Prostate gland (tissue), 2 donors: Measurements from ENCODE around the gene PRM3.

Experiments used
- CTCF ChIP-seq, 4 experiments: fragments of 200-600 bp in 2 of 4; fragments of 450-650 bp in 2 of 4; sonication (generic) in 2 of 4; IDR thresholded peaks; 1 replicate in 3 of 4; 2 replicates in 1 of 4; pipeline ENCODE4 v1.5.1; 2016 to 2019; ENCODE audit warnings: antibody characterized with exemption in 4 of 4, mild to moderate bottlenecking in 2 of 4, moderate library complexity in 2 of 4
- POLR2AphosphoS5 ChIP-seq: sonication (generic); formaldehyde crosslinking; IDR thresholded peaks from one replicate; pipeline ENCODE4 v1.6.1; 2017; ENCODE audit warnings: antibody characterized with exemption

GRCh38 chr16:11320170-11320569, 46.7 kb upstream of the PRM3 start:
- TF ChIP-seq CTCF (IDR thresholded peaks at IDR 0.05) (no peak), POLR2AphosphoS5 (no peak)
